K562 (cell line): ENCODE data around the gene CADPS2. TPM values are rescaled to one million over a fixed set of nuclear protein-coding genes. Genes with fewer than 3 reads are reported as not detected.

Experiments
- ATAC-seq: fragments of 200-7000 bp; cut with Tn5 transposase; 3 replicates; pipeline ENCODE4 v1.9.1; 2020; ENCODE audit warnings: moderate library complexity
- BruUV-seq: library from RNA; stranded (reverse); fragments of 400-500 nt; replicated peaks from 2 replicates; lab custom pipeline; 2021; lab: Mats Ljungman, UMichigan
- CTCF ChIA-PET: fragments of 300-600 bp; formaldehyde crosslinking; extraction: SDS; loops from one replicate; lab custom pipeline; 2021; ENCODE audit warnings: low intra/inter-chr PET ratio; lab: Yijun Ruan, JAX
- POLR2A ChIA-PET: fragments of 300-600, 350-650 bp; sonication (Branson Sonifier 250); formaldehyde crosslinking; extraction: SDS; loops from one replicate; lab custom pipeline; 2021; ENCODE audit warnings: antibody characterized with exemption, inconsistent platforms; lab: Yijun Ruan, JAX
- DNase-seq, 4 experiments: peaks; one replicate each; pipeline versions ENCODE4 v3.0.0 to v3.0.0-alpha.2; 2011 to 2018; ENCODE audit warnings: low spot score in 3 of 4, mixed read lengths in 3 of 4; ENCODE audit errors: extremely low read depth in 1 of 4
- FAIRE-seq: peaks from 2 replicates; lab custom pipeline; 2011; peaks lifted over from hg19 to GRCh38; lab: Jason Lieb, UNC
- H2AFZ ChIP-seq: 2 replicates; pipeline ENCODE4 v1.6.0; 2011; ENCODE audit warnings: low read depth, low read length, control low read depth, inconsistent platforms
- H3K27ac ChIP-seq: fragments of 200-600 bp; 3 replicates; pipeline ENCODE4 v1.8.0; 2011; ENCODE audit warnings: low read depth, mild to moderate bottlenecking, control low read depth, inconsistent platforms, low read length, moderate library complexity, mixed read lengths; ENCODE audit errors: extremely low read depth
- H3K27me3 ChIP-seq, 2 experiments: fragments of 300-600 bp in 1 of 2; 2 replicates in 1 of 2; 3 replicates in 1 of 2; pipeline versions ENCODE4 v1.6.0 to v1.8.0; 2011; ENCODE audit warnings: inconsistent platforms in 2 of 2, low read length in 2 of 2, mild to moderate bottlenecking in 1 of 2, mixed read lengths in 1 of 2, moderate library complexity in 1 of 2; ENCODE audit not compliant: control insufficient read depth in 2 of 2, insufficient read depth in 2 of 2
- H3K36me3 ChIP-seq: fragments of 300-600 bp; 3 replicates; pipeline ENCODE4 v1.8.0; 2011; ENCODE audit warnings: mild to moderate bottlenecking, low read length, inconsistent platforms; ENCODE audit not compliant: control insufficient read depth, insufficient read depth
- H3K4me1 ChIP-seq, 2 experiments: fragments of 200-600 bp in 1 of 2; replicated peaks in 1 of 2; 2 replicates in 1 of 2; 3 replicates in 1 of 2; pipeline versions ENCODE4 v1.5.1 to v1.8.0; 2011; ENCODE audit warnings: inconsistent platforms in 2 of 2, low read length in 2 of 2, mild to moderate bottlenecking in 1 of 2, mixed read lengths in 1 of 2, moderate library complexity in 1 of 2; ENCODE audit not compliant: control insufficient read depth in 2 of 2, insufficient read depth in 2 of 2
- H3K4me2 ChIP-seq: 2 replicates; pipeline ENCODE4 v1.6.1; 2011; ENCODE audit warnings: low read length, control low read depth, inconsistent platforms, mixed read lengths; ENCODE audit not compliant: insufficient read depth
- H3K4me3 ChIP-seq: fragments of 200-600 bp; sonication (generic), shearing (Covaris generic); 2 replicates; pipeline ENCODE4 v1.5.1; 2016; ENCODE audit warnings: control low read depth, inconsistent platforms
- H3K79me2 ChIP-seq: fragments of 200-600 bp; 3 replicates; pipeline ENCODE4 v1.8.0; 2011; ENCODE audit warnings: low read length, inconsistent platforms; ENCODE audit not compliant: control insufficient read depth, insufficient read depth
- H3K9ac ChIP-seq, 2 experiments: 2 replicates each; pipeline versions ENCODE4 v1.6.0 to v1.6.1; 2011; ENCODE audit warnings: low read depth in 2 of 2, low read length in 2 of 2, control low read depth in 1 of 2, inconsistent platforms in 1 of 2, mild to moderate bottlenecking in 1 of 2, mixed read lengths in 1 of 2; ENCODE audit not compliant: insufficient read depth in 1 of 2
- H3K9me1 ChIP-seq: one replicate; pipeline ENCODE4 v1.6.0; 2011; ENCODE audit warnings: inconsistent platforms, mild to moderate bottlenecking, low read length, moderate library complexity; ENCODE audit not compliant: control insufficient read depth, insufficient read depth
- H3K9me3 ChIP-seq: replicated peaks from 2 replicates; pipeline ENCODE4 v1.5.1; 2011; ENCODE audit warnings: low read depth, low read length, inconsistent platforms; ENCODE audit not compliant: control insufficient read depth, insufficient read depth
- H4K20me1 ChIP-seq: replicated peaks from 2 replicates; pipeline ENCODE4 v1.6.1; 2011; ENCODE audit warnings: low read length, inconsistent platforms, mixed read lengths; ENCODE audit not compliant: control insufficient read depth, insufficient read depth
- ELF2 ChIP-seq: fragments of 250-450 bp; sonication (Bioruptor Pico); IDR thresholded peaks from 2 replicates; pipeline ENCODE4 v1.5.0; 2021; ENCODE audit warnings: mild to moderate bottlenecking
- FOXK2 ChIP-seq, 2 experiments: fragments of 450-650 bp; IDR thresholded peaks in 1 of 2; conservative IDR thresholded peaks in 1 of 2; 2 replicates each; pipeline ENCODE4 v1.6.1; 2016; ENCODE audit warnings: low read depth in 2 of 2, mild to moderate bottlenecking in 1 of 2
- MTA1 ChIP-seq: fragments of 450-650 bp; IDR thresholded peaks from 2 replicates; pipeline ENCODE4 v1.6.1; 2017; ENCODE audit warnings: borderline replicate concordance
- PCBP1 ChIP-seq: fragments of 200-400 bp; formaldehyde crosslinking; IDR thresholded peaks from 2 replicates; pipeline ENCODE4 v1.6.1; 2018; ENCODE audit warnings: mild to moderate bottlenecking, low read depth, low read length; ENCODE audit not compliant: poor library complexity, severe bottlenecking
- RAD51 ChIP-seq: fragments of 450-650 bp; IDR thresholded peaks from 2 replicates; pipeline ENCODE4 v1.7.1; 2016; ENCODE audit warnings: low read depth, mild to moderate bottlenecking, borderline replicate concordance
- SAFB ChIP-seq: fragments of 200-400 bp; formaldehyde crosslinking; IDR thresholded peaks from 2 replicates; pipeline ENCODE4 v1.6.1; 2017; ENCODE audit warnings: low read depth, low read length, borderline replicate concordance
- SREBF1 ChIP-seq: fragments of 150-350 bp; IDR thresholded peaks from 2 replicates; pipeline ENCODE4 v1.6.1; 2014; ENCODE audit warnings: antibody characterized with exemption, low read depth, low read length, borderline replicate concordance
- SREBF2 ChIP-seq: sonication (generic); formaldehyde crosslinking; IDR thresholded peaks from 2 replicates; pipeline ENCODE4 v1.4.0; 2020; ENCODE audit warnings: mild to moderate bottlenecking, missing genetic modification reagents
- WGBS: fragments of 100-300 bp; shearing (Covaris generic); methylation state at CpG from one replicate; pipeline ENCODE4 v1.1.6; 2016; ENCODE audit warnings: low coverage, mixed read lengths; ENCODE audit not compliant: insufficient coverage; ENCODE audit errors: missing lambda C conversion rate; 5-methylcytosine and 5-hydroxymethylcytosine counted together
- in situ Hi-C: fragments of 300-500 bp; cut with MboI; formaldehyde crosslinking; loops from 4 replicates; pipeline ENCODE4 v1.15.0; 2018; ENCODE audit warnings: inconsistent platforms, mixed read lengths
- intact Hi-C: fragments of 100-400 bp; cut with micrococcal nuclease; formaldehyde crosslinking; loops from 2 replicates; pipeline ENCODE4 v1.14.2; 2022
- polyA plus RNA-seq, 8 experiments: library from polyadenylated mRNA; depleted of rRNA in 4 of 8; stranded (reverse) in 5 of 8; unstranded in 3 of 8; fragments of >200 nt; fragmentation: Nextera tagmentation in 2 of 8; fragmentation: Illumina TruSeq in 1 of 8; extraction: Ambion mirVana in 2 of 8; extraction: Trizol in 1 of 8; gene quantifications; 2 replicates each; pipeline versions ENCODE4 v1.2.1 to v1.2.3, GENCODE V29; 2011 to 2014; ENCODE audit warnings: inconsistent platforms in 1 of 8, missing spikeins in 1 of 8
- total RNA-seq, 7 experiments: library from RNA; depleted of rRNA in 6 of 7; stranded (reverse); fragments of >200 nt in 6 of 7; fragmentation: Illumina TruSeq in 2 of 7; extraction: Trizol in 2 of 7; gene quantifications; 2 replicates each; pipeline versions ENCODE4 v1.2.1 to v1.2.3, GENCODE V29; 2011 to 2021; ENCODE audit warnings: low replicate concordance in 1 of 7

CADPS2 gene
- total and polyA plus RNA-seq, 9 of the 15 experiments (the other 6 are each of a cell fraction or from before 2014, with no cell fraction given) = 0.03 to 0.14 (median 0.04) TPM; not detected in 1

GRCh38 chr7:122546496-122546895 is 339.8 kb downstream of the CADPS2 start:
- H3K4me2 ChIP-seq = no peak overlapping the region
- TF ChIP-seq PCBP1 (no peak), ELF2 (CRISPR knock-in tag) (no peak), SREBF1 (no peak), SREBF2 (CRISPR knock-in tag) (no peak), SAFB (no peak), FOXK2 (conservative IDR thresholded peaks at IDR 0.05 in 1 of 2, IDR thresholded peaks at IDR 0.05 in 1 of 2; ENCODE audit: low read depth in 2 of 2) (no peak), RAD51 (no peak), MTA1 (no peak)
- TF ChIP-seq, all 486 proteins: peak for 0
- no peaks in the 10 kb centered on the region for H4K20me1 ChIP-seq
- intact Hi-C loops (no loop called here), in situ Hi-C loops (no loop called here)
- ATAC-seq (no peak), DNase-seq (no peak), FAIRE-seq (no peak)
- H3K79me2 ChIP-seq = no peaks in the 10 kb centered on the region
- no peak overlapping the region for H3K27ac ChIP-seq
- no peak overlapping the region for H2AFZ ChIP-seq
- no TSS peak for BruUV-seq
- ChIA-PET CTCF (no interaction called here), POLR2A (no interaction called here)
- no peaks in the 10 kb centered on the region for H3K4me1 ChIP-seq
- no peaks in the 10 kb centered on the region for H3K27me3 ChIP-seq
- WGBS = 9% methylated on average over 2 of the region's 2 CpGs
- H3K9me3 ChIP-seq = no peaks in the 10 kb centered on the region
- no peaks in the 10 kb centered on the region for H3K9me1 ChIP-seq
- no peak overlapping the region for H3K9ac ChIP-seq
- no peak overlapping the region for H3K4me3 ChIP-seq
- H3K36me3 ChIP-seq = no peaks in the 10 kb centered on the region
